Erythroblast (primary cell): ENCODE measurements around the gene MPZL3.
"Not testable (repeated sequence)": the region's sequence is repeated elsewhere in the genome, so short reads cannot be mapped to it uniquely, and the experiment has no call there.

Source experiments
- GATA1 ChIP-seq: IDR thresholded peaks from 2 replicates; pipeline ENCODE4 v1.6.1; 2011; ENCODE audit warnings: low read depth, mild to moderate bottlenecking, control low read depth, low read length, moderate library complexity
- POLR2A ChIP-seq: IDR thresholded peaks from 2 replicates; pipeline ENCODE4 v1.6.1; 2011; ENCODE audit warnings: mild to moderate bottlenecking, low read length

GRCh38 chr11:118183691-118184090 lies 68.5 kb downstream of the MPZL3 start:
- not testable (repeated sequence) for TF ChIP-seq POLR2A, GATA1
